OCI-LY7 (cell line): Measurements from ENCODE around the gene RBP3.

Experiments
- CTCF ChIP-seq: fragments of 200-600 bp; sonication (generic); conservative IDR thresholded peaks from 2 replicates; pipeline ENCODE4 v1.5.1; 2014; ENCODE audit warnings: mild to moderate bottlenecking, antibody characterized with exemption, low read length, moderate library complexity, mixed read lengths
- EZH2phosphoT487 ChIP-seq: fragments of 200-600 bp; sonication (generic); IDR thresholded peaks from 2 replicates; pipeline ENCODE4 v1.6.1; 2018; ENCODE audit warnings: low read depth, borderline replicate concordance, mild to moderate bottlenecking, mixed run types, antibody characterized with exemption, low read length, moderate library complexity, mixed read lengths

GRCh38 chr10:47350671-47351640 lies 2.8 kb downstream of the RBP3 start:
- no peak for TF ChIP-seq CTCF
- TF ChIP-seq EZH2phosphoT487: no peak
